ENCODE data around the gene DPYSL5. TPM values are rescaled to one million over a fixed set of nuclear protein-coding genes. Genes with fewer than 3 reads are reported as not detected.

DPYSL5 gene
- total RNA-seq, 1 donor from 2014 or later, result not detected

DNA sequence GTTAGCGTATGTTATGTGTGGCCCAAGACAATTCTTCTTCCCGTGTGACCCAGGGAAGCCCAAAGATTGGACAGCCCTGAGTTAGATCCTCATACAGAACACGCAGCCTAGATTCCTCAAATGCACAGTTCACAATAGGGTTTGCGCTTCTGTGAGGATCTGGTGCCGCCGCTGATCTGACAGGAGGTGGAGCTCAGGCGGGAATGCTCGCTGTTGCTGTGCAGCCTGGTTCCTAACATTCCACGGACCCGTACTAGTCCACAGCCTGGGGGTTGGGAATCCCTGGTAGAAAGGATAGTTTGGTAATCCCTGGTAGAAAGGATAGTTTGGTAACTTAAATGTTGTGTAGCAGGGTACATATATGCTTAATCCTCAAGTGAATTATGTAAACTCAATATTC, 149.5 kb downstream of the DPYSL5 start:
- DNase-seq, result no peak

DNA sequence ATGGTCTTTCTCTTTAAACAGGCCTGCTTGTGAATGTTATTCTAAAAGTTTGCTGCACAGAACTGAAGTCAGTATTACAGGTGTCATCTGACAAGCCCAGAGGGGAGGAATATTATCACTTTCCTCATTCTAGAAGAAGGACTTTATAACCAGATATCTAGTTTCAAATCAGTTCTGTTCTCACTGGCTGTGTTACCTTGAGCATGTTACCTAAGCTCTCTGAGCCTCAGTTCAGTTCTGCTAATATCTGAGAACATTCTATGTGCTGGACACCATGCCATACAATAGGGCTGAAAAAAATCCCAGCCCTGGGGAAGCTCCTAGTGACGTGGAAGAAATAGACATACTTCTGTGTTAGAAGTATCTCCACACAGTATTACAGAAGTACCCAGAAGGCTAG, 150.4 kb downstream of the DPYSL5 start:
- DNase-seq, result no peak

Other genes starting within 250 kb of the DPYSL5 start
- not detected in 2 replicates for gene CIB4, start 206.8 kb upstream of the DPYSL5 start, total RNA-seq
- gene KCNK3, start 155.4 kb upstream of the DPYSL5 start, total RNA-seq, result under 0.01 and 0.05 TPM in 2 replicates
- gene SLC35F6, start 83.8 kb upstream of the DPYSL5 start, total RNA-seq, result 36.2 and 52.8 TPM in 2 replicates
- 5.1 and 14.3 TPM in 2 replicates for gene CENPA, start 62.1 kb upstream of the DPYSL5 start, total RNA-seq
- 0.17 and 1.3 TPM in 2 replicates for gene MAPRE3, start 122.5 kb downstream of the DPYSL5 start, total RNA-seq
- gene TMEM214, start 184.8 kb downstream of the DPYSL5 start, total RNA-seq, result 23.5 and 33.4 TPM in 2 replicates
- gene AGBL5, start 203.5 kb downstream of the DPYSL5 start, total RNA-seq, result 17.0 and 19.7 TPM in 2 replicates
- 323 and 569 TPM in 2 replicates for gene OST4, start 223.5 kb downstream of the DPYSL5 start, total RNA-seq
- gene EMILIN1, start 230.5 kb downstream of the DPYSL5 start, total RNA-seq, result 33.7 and 41.9 TPM in 2 replicates
- 4.8 and 5.5 TPM in 2 replicates for gene KHK, start 238.6 kb downstream of the DPYSL5 start, total RNA-seq